ENCODE results near the gene RNF138. TPM values are rescaled to one million over a fixed set of nuclear protein-coding genes. Genes with fewer than 3 reads are reported as not detected.

RNF138 gene
- total and polyA plus RNA-seq, 2 experiments from 2014 or later = 18.5 to 41.1 TPM

- 96% methylated on average over 3 of the region's 3 CpGs for WGBS (ENCODE audit: low lambda C conversion rate, missing lambda C conversion rate)
- H3K9me3 ChIP-seq (ENCODE audit: low read depth) = no peaks in the 10 kb centered on the region
Measured at GRCh38 chr18:32111706-32112105, 20.0 kb downstream of the RNF138 start.

GRCh38 chr18:32112826-32113225 is 21.2 kb downstream of the RNF138 start:
- no peak overlapping the region for H3K27ac ChIP-seq
- H3K4me3 ChIP-seq = no peak overlapping the region
- H4K20me1 ChIP-seq (ENCODE audit: insufficient read depth, poor library complexity, severe bottlenecking) = peaks cover 20% of the 10 kb centered on the region
- no peak overlapping the region for H3K4me2 ChIP-seq
- no peaks in the 10 kb centered on the region for H3K4me1 ChIP-seq (ENCODE audit: insufficient read depth)
- WGBS (ENCODE audit: low lambda C conversion rate, missing lambda C conversion rate) = 93% methylated on average over 4 of the region's 4 CpGs
- H3K9me2 ChIP-seq (replicated peaks; ENCODE audit: insufficient read depth) = no peaks in the 10 kb centered on the region
- TF ChIP-seq EZH2phosphoT487 (IDR thresholded peaks at IDR 0.05; ENCODE audit: low read depth, severe bottlenecking, unreplicated experiment) (no peak), CTCF (IDR thresholded peaks at IDR 0.05; ENCODE audit: poor library complexity) (no peak), EZH2 (IDR thresholded peaks at IDR 0.05; ENCODE audit: borderline replicate concordance) (no peak)
- H3K36me3 ChIP-seq (replicated peaks; ENCODE audit: insufficient read depth, low read depth) = no peaks in the 10 kb centered on the region
- no peaks in the 10 kb centered on the region for H3K27me3 ChIP-seq
- DNase-seq (ENCODE audit: low spot score) = no peak
- no peak overlapping the region for H2AFZ ChIP-seq
- no peaks in the 10 kb centered on the region for H3K9me3 ChIP-seq (ENCODE audit: low read depth)
- H3K79me2 ChIP-seq = peaks cover 68% of the 10 kb centered on the region

More at GRCh38 chr18:32111706-32112105, 20.0 kb downstream of the RNF138 start:
- peaks cover 80% of the 10 kb centered on the region for H3K79me2 ChIP-seq
- no peaks in the 10 kb centered on the region for H3K36me3 ChIP-seq (replicated peaks; ENCODE audit: insufficient read depth, low read depth)
- no peak overlapping the region for H2AFZ ChIP-seq
- TF ChIP-seq EZH2phosphoT487 (IDR thresholded peaks at IDR 0.05; ENCODE audit: low read depth, severe bottlenecking, unreplicated experiment) (no peak), EZH2 (IDR thresholded peaks at IDR 0.05; ENCODE audit: borderline replicate concordance) (no peak), CTCF (IDR thresholded peaks at IDR 0.05; ENCODE audit: poor library complexity) (no peak)
- H3K4me3 ChIP-seq = no peak overlapping the region
- no peak overlapping the region for H3K27ac ChIP-seq
- H3K4me1 ChIP-seq (ENCODE audit: insufficient read depth) = no peaks in the 10 kb centered on the region
- DNase-seq (ENCODE audit: low spot score) = no peak
- H3K27me3 ChIP-seq = no peaks in the 10 kb centered on the region
- no peak overlapping the region for H3K4me2 ChIP-seq
- peaks cover 22% of the 10 kb centered on the region for H4K20me1 ChIP-seq (ENCODE audit: insufficient read depth, poor library complexity, severe bottlenecking)
- no peaks in the 10 kb centered on the region for H3K9me2 ChIP-seq (replicated peaks; ENCODE audit: insufficient read depth)

- Histone ChIP-seq H3K4me3 (no peak overlapping the region), H2AFZ (no peak overlapping the region), H3K36me3 (replicated peaks; ENCODE audit: insufficient read depth, low read depth) (no peaks in the 10 kb centered on the region), H3K27ac (no peak overlapping the region), H3K4me1 (ENCODE audit: insufficient read depth) (no peaks in the 10 kb centered on the region), H3K9me3 (ENCODE audit: low read depth) (no peaks in the 10 kb centered on the region), H3K79me2 (peaks cover 53% of the 10 kb centered on the region), H4K20me1 (ENCODE audit: insufficient read depth, poor library complexity, severe bottlenecking) (peaks cover 15% of the 10 kb centered on the region), H3K4me2 (peak overlapping the region; percentile 10), H3K27me3 (no peaks in the 10 kb centered on the region), H3K9me2 (replicated peaks; ENCODE audit: insufficient read depth) (no peaks in the 10 kb centered on the region)
- TF ChIP-seq CTCF (IDR thresholded peaks at IDR 0.05; ENCODE audit: poor library complexity) (no peak), EZH2phosphoT487 (IDR thresholded peaks at IDR 0.05; ENCODE audit: low read depth, severe bottlenecking, unreplicated experiment) (no peak), EZH2 (IDR thresholded peaks at IDR 0.05; ENCODE audit: borderline replicate concordance) (no peak)
- DNase-seq (ENCODE audit: low spot score) = no peak
- 89% methylated on average over 4 of the region's 4 CpGs for WGBS (ENCODE audit: low lambda C conversion rate, missing lambda C conversion rate)
Measured at GRCh38 chr18:32114293-32114942, 22.7 kb downstream of the RNF138 start.
